ENCODE measurements around the gene SDCCAG8. TPM values are rescaled to one million over a fixed set of nuclear protein-coding genes. Genes with fewer than 3 reads are reported as not detected.

SDCCAG8 gene
- total RNA-seq, 4 donors from 2014 or later, result 37.1 to 60.2 (median 48.6) TPM

DNA sequence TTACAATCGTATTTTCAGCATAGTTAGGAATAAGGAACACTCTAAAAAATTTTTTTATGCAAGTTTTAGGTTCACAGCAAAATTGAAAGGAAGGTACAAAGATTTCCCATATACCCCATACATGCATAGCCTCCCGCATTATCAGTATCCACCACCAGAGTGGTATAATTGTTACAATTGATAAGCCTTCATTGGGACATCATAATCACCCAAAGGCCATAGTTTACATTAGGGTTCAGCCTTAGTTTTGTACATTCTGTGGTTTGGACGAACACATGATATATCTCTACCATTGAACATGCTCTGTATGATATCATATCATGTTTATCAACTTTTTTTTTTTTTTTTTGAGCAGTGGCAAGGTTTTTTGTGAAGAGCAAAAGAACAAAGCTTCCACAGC lies 180.0 kb downstream of the SDCCAG8 start:
- DNase-seq (ENCODE audit: low spot score) (no peak), ATAC-seq (ENCODE audit: low FRiP score) (no peak)
- TF ChIP-seq, protein P1, sequence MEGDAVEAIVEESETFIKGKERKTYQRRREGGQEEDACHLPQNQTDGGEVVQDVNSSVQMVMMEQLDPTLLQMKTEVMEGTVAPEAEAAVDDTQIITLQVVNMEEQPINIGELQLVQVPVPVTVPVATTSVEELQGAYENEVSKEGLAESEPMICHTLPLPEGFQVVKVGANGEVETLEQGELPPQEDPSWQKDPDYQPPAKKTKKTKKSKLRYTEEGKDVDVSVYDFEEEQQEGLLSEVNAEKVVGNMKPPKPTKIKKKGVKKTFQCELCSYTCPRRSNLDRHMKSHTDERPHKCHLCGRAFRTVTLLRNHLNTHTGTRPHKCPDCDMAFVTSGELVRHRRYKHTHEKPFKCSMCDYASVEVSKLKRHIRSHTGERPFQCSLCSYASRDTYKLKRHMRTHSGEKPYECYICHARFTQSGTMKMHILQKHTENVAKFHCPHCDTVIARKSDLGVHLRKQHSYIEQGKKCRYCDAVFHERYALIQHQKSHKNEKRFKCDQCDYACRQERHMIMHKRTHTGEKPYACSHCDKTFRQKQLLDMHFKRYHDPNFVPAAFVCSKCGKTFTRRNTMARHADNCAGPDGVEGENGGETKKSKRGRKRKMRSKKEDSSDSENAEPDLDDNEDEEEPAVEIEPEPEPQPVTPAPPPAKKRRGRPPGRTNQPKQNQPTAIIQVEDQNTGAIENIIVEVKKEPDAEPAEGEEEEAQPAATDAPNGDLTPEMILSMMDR (IDR thresholded peaks at IDR 0.05), result no peak

DNA sequence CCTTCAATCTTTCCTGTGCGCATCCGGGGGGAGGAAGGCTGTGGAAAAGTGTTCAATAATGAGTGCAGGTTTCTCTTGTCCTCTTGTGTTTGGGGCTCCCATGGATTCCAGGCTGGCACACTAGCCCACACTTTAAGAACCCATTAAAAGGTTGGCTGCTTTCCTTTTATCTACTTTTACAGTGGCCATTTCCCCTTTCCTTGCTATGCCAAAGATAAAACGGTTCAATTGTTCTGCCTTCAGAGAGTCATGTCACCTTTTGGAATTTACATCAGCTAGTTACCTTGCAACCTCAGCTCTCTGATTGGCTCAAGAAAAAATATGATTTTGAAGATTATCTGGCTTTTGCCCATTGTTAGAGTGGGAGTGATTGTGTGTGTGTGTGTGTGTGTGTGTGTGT lies 182.3 kb downstream of the SDCCAG8 start:
- TF ChIP-seq, protein P1 (IDR thresholded peaks at IDR 0.05), result no peak
- DNase-seq (ENCODE audit: low spot score), result no peak
- no peak for ATAC-seq (ENCODE audit: low FRiP score)

DNA sequence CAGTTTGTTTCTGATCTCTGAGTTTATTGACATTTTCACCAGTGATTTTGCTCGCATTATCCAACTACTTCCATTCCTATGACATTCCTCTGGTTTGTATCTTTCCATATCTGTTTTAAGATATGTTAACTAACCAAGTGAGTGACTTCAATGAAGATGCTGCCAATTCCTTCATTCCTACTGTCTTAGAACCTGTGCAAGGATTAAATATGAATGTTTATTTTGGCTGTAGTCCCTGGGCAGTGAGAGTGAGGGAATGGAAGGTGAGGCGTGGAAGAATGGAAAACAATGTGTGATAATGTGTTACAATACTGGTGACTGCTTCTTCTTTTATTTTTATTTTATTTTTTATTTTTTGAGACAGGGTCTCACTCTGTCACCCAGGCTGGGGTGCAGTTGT lies 183.0 kb downstream of the SDCCAG8 start:
- TF ChIP-seq, protein P1 (IDR thresholded peaks at IDR 0.05), result no peak
- peak; percentile 51 for ATAC-seq (ENCODE audit: low FRiP score)
- DNase-seq (ENCODE audit: low spot score), result no peak

DNA sequence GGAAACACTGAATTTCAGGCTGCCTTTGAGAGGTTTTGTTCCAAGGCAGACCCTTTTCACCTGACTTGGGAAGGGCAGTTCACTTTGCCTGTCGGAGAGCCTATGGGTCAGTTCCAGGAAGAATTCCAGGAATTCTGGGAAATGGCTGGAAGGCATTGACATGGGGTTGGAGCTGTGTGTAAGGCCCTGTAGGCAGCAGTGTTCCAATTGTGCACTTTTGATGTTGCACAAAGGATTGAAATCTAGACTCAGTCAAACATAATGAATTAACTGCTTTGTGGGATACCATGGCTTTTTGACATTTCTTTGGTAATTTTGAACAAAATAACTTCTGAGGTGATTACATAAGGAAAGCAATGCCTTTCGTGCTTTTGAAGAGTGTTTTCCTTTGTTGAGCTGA lies 184.6 kb downstream of the SDCCAG8 start:
- no peak for DNase-seq (ENCODE audit: low spot score)
- no peak for ATAC-seq (ENCODE audit: low FRiP score)
- TF ChIP-seq, protein P1 (IDR thresholded peaks at IDR 0.05), result no peak

DNA sequence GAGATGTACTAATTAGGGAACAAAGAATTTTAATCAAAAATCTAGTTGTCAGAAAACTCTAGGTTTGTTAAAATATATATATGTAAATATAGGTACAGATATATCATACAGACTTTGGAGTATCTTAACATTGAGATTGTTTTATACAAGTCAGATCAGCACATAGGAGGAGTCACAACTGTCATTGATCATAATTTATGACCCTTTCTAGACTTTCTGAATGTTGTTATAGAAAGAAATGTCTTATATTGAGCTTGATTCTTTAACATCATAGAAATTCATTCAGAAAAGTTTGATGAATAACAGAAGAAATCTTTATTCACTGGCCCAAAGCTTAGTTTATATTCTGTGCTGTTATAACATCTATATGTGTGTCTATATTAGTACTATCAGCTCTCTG lies 185.8 kb downstream of the SDCCAG8 start:
- TF ChIP-seq, protein P1 (IDR thresholded peaks at IDR 0.05), result no peak
- DNase-seq (ENCODE audit: low spot score), result no peak
- ATAC-seq (ENCODE audit: low FRiP score), result no peak

DNA sequence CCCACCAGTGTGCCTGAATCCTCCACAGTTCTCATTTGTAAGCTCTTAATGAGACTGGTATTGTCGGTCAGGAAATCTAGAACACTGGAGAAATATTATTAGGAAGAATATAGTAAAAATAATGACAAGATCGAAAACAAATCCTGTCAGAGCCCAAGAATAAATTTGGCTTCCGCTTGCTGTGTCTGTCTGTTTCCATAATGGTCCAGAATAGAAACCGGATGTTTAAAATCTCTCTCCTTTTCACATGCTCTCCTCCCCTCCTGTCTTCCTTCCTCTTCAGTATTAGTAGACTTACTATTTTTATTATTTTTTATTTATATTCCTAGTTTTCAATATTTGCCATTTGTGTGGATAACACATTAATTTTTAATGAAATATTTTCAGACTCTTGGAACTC lies 187.7 kb downstream of the SDCCAG8 start:
- no peak for DNase-seq (ENCODE audit: low spot score)
- TF ChIP-seq, protein P1 (IDR thresholded peaks at IDR 0.05), result no peak
- ATAC-seq (ENCODE audit: low FRiP score), result no peak

DNA sequence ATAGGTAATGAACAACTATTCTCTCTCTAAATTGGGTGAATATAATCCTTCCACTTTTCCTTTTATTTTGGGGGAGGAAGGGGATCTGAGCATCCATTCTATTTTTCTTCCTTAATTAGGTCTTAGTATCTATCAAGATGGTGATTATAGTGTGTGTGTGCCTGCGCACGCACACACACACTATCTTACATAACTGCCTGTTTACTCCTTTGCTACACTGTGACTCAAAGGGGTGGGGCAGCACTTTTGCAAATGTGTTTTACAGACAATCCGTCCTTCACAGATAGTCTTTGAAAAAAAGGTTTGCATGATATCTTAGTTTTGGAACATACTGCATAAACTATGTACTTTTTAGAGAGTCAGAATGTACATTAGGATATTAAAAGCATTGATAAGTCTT lies 191.5 kb downstream of the SDCCAG8 start:
- peak; percentile 80 for ATAC-seq (ENCODE audit: low FRiP score)
- TF ChIP-seq, protein P1 (IDR thresholded peaks at IDR 0.05), result no peak
- no peak for DNase-seq (ENCODE audit: low spot score)
